GM12878 (cell line): ENCODE results near the gene RDH5. TPM values are rescaled to one million over a fixed set of nuclear protein-coding genes. Genes with fewer than 3 reads are reported as not detected.

Source experiments
- ATAC-seq: fragments of 200-7000 bp; cut with Tn5 transposase; 3 replicates; pipeline ENCODE4 v1.9.1; 2020; ENCODE audit warnings: mild to moderate bottlenecking, moderate library complexity
- BruUV-seq: library from RNA; stranded (reverse); fragments of 400-500 nt; replicated peaks from 2 replicates; lab custom pipeline; 2021; lab: Mats Ljungman, UMichigan
- CTCF ChIA-PET: fragments of 300-600 bp; sonication (Branson Sonifier 250); formaldehyde crosslinking; extraction: SDS; loops from one replicate; lab custom pipeline; 2021; ENCODE audit warnings: inconsistent platforms; lab: Yijun Ruan, JAX
- POLR2A ChIA-PET: fragments of 350-600 bp; formaldehyde crosslinking; extraction: SDS; loops from one replicate; lab custom pipeline; 2021; ENCODE audit warnings: inconsistent platforms; lab: Charles Lee
- RAD21 ChIA-PET: fragments of 300-600 bp; sonication (Branson Sonifier 250); formaldehyde crosslinking; loops from one replicate; lab custom pipeline; 2023; ENCODE audit warnings: antibody characterized with exemption; ENCODE audit not compliant: unreplicated experiment; lab: Charles Lee
- SMC1A ChIA-PET: fragments of 300-600 bp; sonication (Branson Sonifier 250); formaldehyde crosslinking; loops from one replicate; lab custom pipeline; 2023; ENCODE audit not compliant: unreplicated experiment, uncharacterized antibody; lab: Charles Lee
- DNase-seq: peaks from one replicate; pipeline ENCODE4 v3.0.0-alpha.2; 2011; ENCODE audit warnings: low read depth, low spot score
- FAIRE-seq: peaks from 3 replicates; lab custom pipeline; 2011; peaks lifted over from hg19 to GRCh38; lab: Jason Lieb, UNC
- H2AFZ ChIP-seq: 2 replicates; pipeline ENCODE4 v1.6.0; 2011; ENCODE audit warnings: low read depth, low read length, control low read depth; ENCODE audit not compliant: control insufficient read depth
- H3K27ac ChIP-seq: 2 replicates; pipeline ENCODE4 v1.5.1; 2011; ENCODE audit warnings: control low read depth; ENCODE audit not compliant: control insufficient read depth, insufficient read depth
- H3K27me3 ChIP-seq, 2 experiments: replicated peaks in 1 of 2; 2 replicates each; pipeline versions ENCODE4 v1.6.0 to v1.6.1; 2011; ENCODE audit warnings: low read length in 1 of 2; ENCODE audit not compliant: control insufficient read depth in 2 of 2, insufficient read depth in 2 of 2
- H3K36me3 ChIP-seq, 2 experiments: 2 replicates each; pipeline ENCODE4 v1.5.1; 2011; ENCODE audit warnings: low read length in 1 of 2; ENCODE audit not compliant: control insufficient read depth in 2 of 2, insufficient read depth in 2 of 2
- H3K4me1 ChIP-seq: 2 replicates; pipeline ENCODE4 v1.6.1; 2011; ENCODE audit warnings: mild to moderate bottlenecking, low read length, moderate library complexity, mixed read lengths; ENCODE audit not compliant: control insufficient read depth, insufficient read depth
- H3K4me2 ChIP-seq: 2 replicates; pipeline ENCODE4 v1.6.0; 2011; ENCODE audit warnings: control low read depth; ENCODE audit not compliant: control insufficient read depth, insufficient read depth
- H3K4me3 ChIP-seq: fragments of 200-600 bp; sonication (generic); 2 replicates; pipeline ENCODE4 v1.5.1; 2016
- H3K79me2 ChIP-seq: 2 replicates; pipeline ENCODE4 v1.6.0; 2011; ENCODE audit warnings: low read length; ENCODE audit not compliant: control insufficient read depth, insufficient read depth
- H3K9ac ChIP-seq: 2 replicates; pipeline ENCODE4 v1.8.0; 2011; ENCODE audit warnings: low read length, control low read depth, mixed read lengths; ENCODE audit not compliant: control insufficient read depth, insufficient read depth
- H3K9me3 ChIP-seq: replicated peaks from 3 replicates; pipeline ENCODE4 v1.5.1; 2011; ENCODE audit warnings: mild to moderate bottlenecking, low read length; ENCODE audit not compliant: control insufficient read depth, insufficient read depth
- H4K20me1 ChIP-seq: 2 replicates; pipeline ENCODE4 v1.6.0; 2011; ENCODE audit not compliant: control insufficient read depth, insufficient read depth
- CBX5 ChIP-seq: sonication (generic); IDR thresholded peaks from 2 replicates; pipeline ENCODE4 v1.6.1; 2016; ENCODE audit warnings: low read depth, moderate library complexity, mild to moderate bottlenecking, inconsistent platforms
- ESRRA ChIP-seq: IDR thresholded peaks from 2 replicates; pipeline ENCODE4 v1.6.1; 2012; ENCODE audit warnings: mild to moderate bottlenecking, low read length, improper control_type of control experiment
- IKZF2 ChIP-seq, 2 experiments: fragments of 450-650 bp; IDR thresholded peaks; 2 replicates each; pipeline ENCODE4 v1.6.1; 2017; ENCODE audit warnings: mild to moderate bottlenecking in 2 of 2, moderate library complexity in 2 of 2
- MLLT1 ChIP-seq: fragments of 450-650 bp; IDR thresholded peaks from 2 replicates; pipeline ENCODE4 v1.6.1; 2016; ENCODE audit warnings: mild to moderate bottlenecking
- MTA2 ChIP-seq: fragments of 450-650 bp; IDR thresholded peaks from 2 replicates; pipeline ENCODE4 v1.6.1; 2016; ENCODE audit warnings: low read depth, mild to moderate bottlenecking, moderate library complexity
- RFX5 ChIP-seq: IDR thresholded peaks from 2 replicates; pipeline ENCODE4 v1.6.1; 2011; ENCODE audit warnings: low read depth, low read length, improper control_type of control experiment
- TCF7 ChIP-seq: IDR thresholded peaks from 2 replicates; pipeline ENCODE4 v1.6.1; 2014; ENCODE audit warnings: antibody characterized with exemption, borderline replicate concordance
- ZBED1 ChIP-seq: IDR thresholded peaks from 2 replicates; pipeline ENCODE4 v1.6.1; 2016; ENCODE audit warnings: borderline replicate concordance
- WGBS: methylation state at CpG from one replicate; pipeline ENCODE4 v1.1.6; 2016; ENCODE audit warnings: low lambda C conversion rate; ENCODE audit not compliant: insufficient replicate concordance, insufficient coverage; ENCODE audit errors: missing lambda C conversion rate; 5-methylcytosine and 5-hydroxymethylcytosine counted together
- in situ Hi-C: fragments of 300-500 bp; cut with MboI; formaldehyde crosslinking; loops from 9 replicates; pipeline ENCODE4 v1.14.3; 2018; ENCODE audit warnings: mixed read lengths
- intact Hi-C: fragments of 100-400 bp; cut with micrococcal nuclease; formaldehyde crosslinking; loops from one replicate; pipeline ENCODE4 v1.14.2; 2022; ENCODE audit not compliant: unreplicated experiment
- polyA plus RNA-seq, 11 experiments: library from polyadenylated mRNA; depleted of rRNA in 4 of 11; unstranded in 6 of 11; stranded (reverse) in 5 of 11; fragments of >200 nt; fragmentation: Nextera tagmentation in 4 of 11; fragmentation: Illumina TruSeq in 1 of 11; extraction: Ambion mirVana in 4 of 11; extraction: Trizol in 1 of 11; gene quantifications; 1 replicate in 1 of 11; 2 replicates in 10 of 11; pipeline versions ENCODE4 v1.2.1 to v1.2.3, GENCODE V29; 2011 to 2016; ENCODE audit warnings: inconsistent platforms in 2 of 11, missing spikeins in 2 of 11, low read depth in 1 of 11
- total RNA-seq, 4 experiments: library from RNA; depleted of rRNA in 3 of 4; stranded (reverse); fragments of >200 nt in 3 of 4; fragmentation: Illumina TruSeq in 1 of 4; extraction: Trizol in 1 of 4; gene quantifications; 2 replicates each; pipeline versions ENCODE4 v1.2.1 to v1.2.3, GENCODE V29; 2013 to 2021
- TF ChIP-seq, protein P1 (sequence below): fragments of 450-650 bp; IDR thresholded peaks from 2 replicates; pipeline ENCODE4 v1.6.1; 2017; ENCODE audit warnings: mild to moderate bottlenecking

RDH5 gene
- total and polyA plus RNA-seq, 10 of the 15 experiments (the other 5 are each of a cell fraction or from before 2014, with no cell fraction given): 2.6 to 11.6 (median 7.3) TPM

DNA sequence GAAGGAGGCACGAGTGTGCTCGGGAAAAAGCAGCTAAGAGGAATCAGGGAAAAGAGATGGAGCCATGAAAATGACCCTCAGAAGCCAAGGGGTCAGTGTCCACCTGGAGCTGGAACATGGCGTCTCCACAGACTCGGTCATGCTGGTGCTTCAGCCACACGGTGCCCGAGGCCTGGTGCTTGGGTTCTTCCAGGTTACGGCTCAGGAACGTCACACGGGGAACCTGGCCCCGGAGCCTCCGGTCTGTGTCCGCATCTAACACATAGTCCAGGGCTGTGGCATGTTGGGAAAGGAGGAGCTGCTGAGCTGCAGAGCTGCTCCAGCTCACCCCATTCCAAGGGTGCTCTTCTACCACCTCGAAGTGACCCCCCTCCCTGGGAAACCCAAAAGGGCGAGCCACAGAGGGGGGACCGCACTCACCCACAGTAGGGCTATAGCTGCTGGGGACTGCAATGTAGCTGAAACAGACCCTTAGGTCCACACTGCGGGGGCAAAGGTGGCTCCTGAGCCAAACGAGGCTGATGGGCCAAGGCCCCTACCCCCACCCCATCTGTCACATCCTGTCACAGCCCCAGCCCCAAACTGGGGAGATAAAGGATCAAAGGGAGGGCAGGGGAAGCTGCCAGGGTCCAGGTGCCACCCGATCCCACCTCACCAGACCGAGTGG lies 23.3 kb upstream of the RDH5 start (continued):
- TF ChIP-seq MLLT1: no peak
- no peak for TF ChIP-seq MTA2
- no peak for TF ChIP-seq ESRRA
- TF ChIP-seq TCF7: no peak

DNA sequence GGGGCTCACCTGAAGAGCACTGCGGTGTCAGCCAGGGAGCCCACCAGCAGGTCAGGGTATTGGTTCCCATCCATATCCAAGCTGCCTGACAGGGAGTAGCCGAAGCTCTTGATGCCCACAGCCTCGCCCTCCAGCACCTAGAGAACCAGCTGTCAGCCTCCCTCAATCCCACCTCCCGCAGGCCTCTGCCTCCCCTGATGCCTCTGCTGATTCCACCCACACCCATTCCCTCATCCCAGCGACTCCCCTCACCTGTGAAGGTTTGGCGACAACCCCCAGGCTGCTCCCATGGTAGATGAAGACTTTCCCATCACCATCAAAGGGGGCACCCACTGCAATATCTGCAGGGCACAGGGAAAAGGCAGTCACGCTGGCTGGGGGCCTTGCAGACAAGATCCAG lies 22.5 kb upstream of the RDH5 start:
- CTCF ChIA-PET: no interaction called here
- POLR2A ChIA-PET: no interaction called here

More for the DNA sequence above, 22.5 kb upstream of the RDH5 start:
- H3K9ac ChIP-seq: no peak overlapping the region
- H3K27me3 ChIP-seq: no peaks in the 10 kb centered on the region
- H3K79me2 ChIP-seq: no peaks in the 10 kb centered on the region
- no peaks in the 10 kb centered on the region for H4K20me1 ChIP-seq
- H3K4me3 ChIP-seq: no peak overlapping the region
- no peaks in the 10 kb centered on the region for H3K9me3 ChIP-seq
- intact Hi-C loops (no loop called here), in situ Hi-C loops (no loop called here)
- H3K27ac ChIP-seq: no peak overlapping the region
- ChIA-PET RAD21 (no interaction called here), SMC1A (no interaction called here)
- no peak for TF ChIP-seq ZBED1
- no peak for TF ChIP-seq IKZF2 (IDR thresholded peaks at IDR 0.05)
- TF ChIP-seq CBX5: no peak
- TF ChIP-seq, protein P1, sequence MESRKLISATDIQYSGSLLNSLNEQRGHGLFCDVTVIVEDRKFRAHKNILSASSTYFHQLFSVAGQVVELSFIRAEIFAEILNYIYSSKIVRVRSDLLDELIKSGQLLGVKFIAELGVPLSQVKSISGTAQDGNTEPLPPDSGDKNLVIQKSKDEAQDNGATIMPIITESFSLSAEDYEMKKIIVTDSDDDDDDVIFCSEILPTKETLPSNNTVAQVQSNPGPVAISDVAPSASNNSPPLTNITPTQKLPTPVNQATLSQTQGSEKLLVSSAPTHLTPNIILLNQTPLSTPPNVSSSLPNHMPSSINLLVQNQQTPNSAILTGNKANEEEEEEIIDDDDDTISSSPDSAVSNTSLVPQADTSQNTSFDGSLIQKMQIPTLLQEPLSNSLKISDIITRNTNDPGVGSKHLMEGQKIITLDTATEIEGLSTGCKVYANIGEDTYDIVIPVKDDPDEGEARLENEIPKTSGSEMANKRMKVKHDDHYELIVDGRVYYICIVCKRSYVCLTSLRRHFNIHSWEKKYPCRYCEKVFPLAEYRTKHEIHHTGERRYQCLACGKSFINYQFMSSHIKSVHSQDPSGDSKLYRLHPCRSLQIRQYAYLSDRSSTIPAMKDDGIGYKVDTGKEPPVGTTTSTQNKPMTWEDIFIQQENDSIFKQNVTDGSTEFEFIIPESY: no peak
- no peak for TF ChIP-seq RFX5
- no peaks in the 10 kb centered on the region for H3K4me1 ChIP-seq
- DNase-seq: no peak
- no peak overlapping the region for H3K4me2 ChIP-seq
- no peak for FAIRE-seq
- ATAC-seq: no peak
- no peak overlapping the region for H2AFZ ChIP-seq
- WGBS: 19% methylated on average over 7 of the region's 7 CpGs
- H3K36me3 ChIP-seq: no peaks in the 10 kb centered on the region
- BruUV-seq: no TSS peak
